SU-DHL-6 (cell line): ENCODE results near the gene CACNA2D1.

Source experiments
- CTCF ChIP-seq: fragments of 200-600 bp; sonication (generic); IDR thresholded peaks from one replicate; pipeline ENCODE4 v1.5.1; 2017; ENCODE audit warnings: antibody characterized with exemption, mild to moderate bottlenecking, low read length, moderate library complexity; ENCODE audit not compliant: insufficient read depth, poor library complexity, severe bottlenecking
- EZH2phosphoT487 ChIP-seq: fragments of 200-600 bp; sonication (generic), shearing (Covaris generic); conservative IDR thresholded peaks from 2 replicates; pipeline ENCODE4 v1.6.1; 2018; ENCODE audit warnings: mild to moderate bottlenecking, antibody characterized with exemption, low read length, moderate library complexity, mixed read lengths

DNA sequence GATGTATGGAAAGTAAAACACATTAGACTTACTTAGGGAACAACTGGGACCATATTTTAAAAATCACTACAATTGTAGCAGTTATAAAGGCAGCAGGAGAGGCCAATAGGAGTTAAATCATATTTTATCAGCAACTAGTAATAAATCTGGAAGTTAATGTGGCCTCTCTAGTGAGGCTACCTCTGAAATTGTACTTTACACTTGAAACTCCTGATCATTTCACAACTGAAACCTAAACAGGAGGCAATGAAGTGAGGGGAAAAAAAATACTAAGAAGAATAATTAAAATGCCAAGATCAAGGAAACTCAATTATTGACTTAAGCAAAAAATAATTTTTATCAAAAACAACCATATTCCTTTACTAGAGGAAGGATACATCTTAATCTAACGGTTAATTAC lies 408.1 kb downstream of the CACNA2D1 start:
- TF ChIP-seq CTCF (no peak), EZH2phosphoT487 (no peak)
